RWPE2 (cell line): ENCODE data around the gene NMNAT3.

Experiments
- ATAC-seq: fragments of 200-7000 bp; cut with Tn5 transposase; 3 replicates; pipeline ENCODE4 v1.9.1; 2021; ENCODE audit warnings: low read depth
- DNase-seq: peaks from one replicate; pipeline ENCODE4 v3.0.0-alpha.2; 2020; ENCODE audit warnings: low spot score
- H3K27ac ChIP-seq: fragments of 450-650 bp; 2 replicates; pipeline ENCODE4 v1.5.1; 2017; ENCODE audit warnings: mild to moderate bottlenecking; ENCODE audit not compliant: poor library complexity, severe bottlenecking
- H3K27me3 ChIP-seq: fragments of 250-450 bp; sonication (Bioruptor Pico); 2 replicates; pipeline ENCODE4 v1.5.1; 2021; ENCODE audit warnings: mild to moderate bottlenecking, moderate library complexity; ENCODE audit not compliant: insufficient read depth, poor library complexity, severe bottlenecking
- H3K36me3 ChIP-seq: fragments of 250-450 bp; sonication (Bioruptor Pico); 2 replicates; pipeline ENCODE4 v1.5.1; 2020; ENCODE audit warnings: low read depth, mild to moderate bottlenecking, moderate library complexity
- H3K4me1 ChIP-seq: fragments of 250-450 bp; sonication (Bioruptor Pico); 2 replicates; pipeline ENCODE4 v1.5.1; 2021; ENCODE audit warnings: mild to moderate bottlenecking, moderate library complexity; ENCODE audit not compliant: insufficient read depth, poor library complexity, severe bottlenecking
- H3K4me3 ChIP-seq: fragments of 250-450 bp; sonication (Bioruptor Pico); 2 replicates; pipeline ENCODE4 v1.5.1; 2021; ENCODE audit warnings: mild to moderate bottlenecking, moderate library complexity; ENCODE audit not compliant: severe bottlenecking
- H3K9me3 ChIP-seq: fragments of 250-450 bp; sonication (Bioruptor Pico); 2 replicates; pipeline ENCODE4 v1.5.1; 2021; ENCODE audit warnings: mild to moderate bottlenecking, moderate library complexity; ENCODE audit not compliant: severe bottlenecking
- TF ChIP-seq, protein P1 (sequence below): fragments of 450-650 bp; IDR thresholded peaks from one replicate; pipeline ENCODE4 v1.5.1; 2017; ENCODE audit warnings: mild to moderate bottlenecking, moderate library complexity; ENCODE audit not compliant: poor library complexity, severe bottlenecking

NMNAT3 gene

GRCh38 chr3:139558351-139559266, 119.2 kb downstream of the NMNAT3 start:
- Histone ChIP-seq H3K27me3 (no peaks in the 10 kb centered on the region), H3K9me3 (no peaks in the 10 kb centered on the region), H3K36me3 (no peaks in the 10 kb centered on the region), H3K27ac (peak overlapping the region; percentile 46), H3K4me1 (peaks cover 28% of the 10 kb centered on the region), H3K4me3 (no peak overlapping the region)
- DNase-seq: no peak
- ATAC-seq: no peak
- TF ChIP-seq, protein P1, sequence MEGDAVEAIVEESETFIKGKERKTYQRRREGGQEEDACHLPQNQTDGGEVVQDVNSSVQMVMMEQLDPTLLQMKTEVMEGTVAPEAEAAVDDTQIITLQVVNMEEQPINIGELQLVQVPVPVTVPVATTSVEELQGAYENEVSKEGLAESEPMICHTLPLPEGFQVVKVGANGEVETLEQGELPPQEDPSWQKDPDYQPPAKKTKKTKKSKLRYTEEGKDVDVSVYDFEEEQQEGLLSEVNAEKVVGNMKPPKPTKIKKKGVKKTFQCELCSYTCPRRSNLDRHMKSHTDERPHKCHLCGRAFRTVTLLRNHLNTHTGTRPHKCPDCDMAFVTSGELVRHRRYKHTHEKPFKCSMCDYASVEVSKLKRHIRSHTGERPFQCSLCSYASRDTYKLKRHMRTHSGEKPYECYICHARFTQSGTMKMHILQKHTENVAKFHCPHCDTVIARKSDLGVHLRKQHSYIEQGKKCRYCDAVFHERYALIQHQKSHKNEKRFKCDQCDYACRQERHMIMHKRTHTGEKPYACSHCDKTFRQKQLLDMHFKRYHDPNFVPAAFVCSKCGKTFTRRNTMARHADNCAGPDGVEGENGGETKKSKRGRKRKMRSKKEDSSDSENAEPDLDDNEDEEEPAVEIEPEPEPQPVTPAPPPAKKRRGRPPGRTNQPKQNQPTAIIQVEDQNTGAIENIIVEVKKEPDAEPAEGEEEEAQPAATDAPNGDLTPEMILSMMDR: no peak

DNA sequence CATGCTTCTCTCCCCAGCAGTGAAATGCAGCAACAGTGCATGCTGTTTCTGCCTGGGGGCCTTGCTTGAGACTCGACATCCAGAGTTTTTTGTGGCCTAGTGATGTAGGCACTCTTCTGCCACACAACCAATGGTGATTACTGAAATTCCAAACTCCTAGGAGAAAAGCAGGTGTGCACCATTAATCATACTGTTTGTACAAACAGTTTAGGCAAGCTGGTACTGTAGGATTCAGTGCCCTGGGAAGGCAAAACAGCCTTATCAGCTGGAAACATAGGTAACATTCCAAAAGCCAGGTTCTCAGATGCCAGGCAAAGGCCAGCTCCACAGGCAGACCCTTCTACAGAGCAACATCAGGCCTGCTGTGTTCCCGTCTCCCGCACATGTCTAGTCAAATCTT, 120.7 kb downstream of the NMNAT3 start:
- DNase-seq (no peak), ATAC-seq (no peak)
- Histone ChIP-seq H3K4me1 (peaks cover 28% of the 10 kb centered on the region), H3K27ac (no peak overlapping the region), H3K9me3 (no peaks in the 10 kb centered on the region), H3K4me3 (no peak overlapping the region), H3K27me3 (no peaks in the 10 kb centered on the region), H3K36me3 (no peaks in the 10 kb centered on the region)
- TF ChIP-seq, protein P1: no peak

DNA sequence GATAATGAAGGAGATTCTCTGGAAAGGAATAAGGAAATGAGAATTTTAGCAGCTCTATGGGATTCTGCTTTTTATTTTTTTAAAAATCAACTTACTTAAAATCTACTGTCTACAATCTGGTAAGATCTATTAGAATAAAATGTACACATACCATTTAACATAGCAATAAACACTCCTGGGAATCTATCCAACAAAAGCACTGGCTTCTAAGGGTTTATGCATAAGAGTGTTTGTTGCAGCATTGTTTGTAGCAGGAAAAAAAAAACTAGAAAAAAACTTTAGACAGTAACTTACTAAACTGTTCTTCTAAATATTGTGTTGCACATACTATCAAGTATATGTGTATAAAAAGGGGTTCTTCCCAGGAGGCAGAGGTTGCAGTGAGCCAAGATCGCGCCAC, 122.5 kb downstream of the NMNAT3 start:
- no peaks in the 10 kb centered on the region for H3K27me3 ChIP-seq
- H3K4me3 ChIP-seq: no peak overlapping the region
- ATAC-seq (no peak), DNase-seq (no peak)
- H3K36me3 ChIP-seq: no peaks in the 10 kb centered on the region
- no peak overlapping the region for H3K27ac ChIP-seq
- H3K4me1 ChIP-seq: peaks cover 28% of the 10 kb centered on the region
- H3K9me3 ChIP-seq: no peaks in the 10 kb centered on the region
- TF ChIP-seq, protein P1: no peak

GRCh38 chr3:139554628-139555027, 123.1 kb downstream of the NMNAT3 start:
- ATAC-seq (no peak), DNase-seq (no peak)
- Histone ChIP-seq H3K27me3 (no peaks in the 10 kb centered on the region), H3K4me1 (peaks cover 22% of the 10 kb centered on the region), H3K27ac (no peak overlapping the region), H3K36me3 (no peaks in the 10 kb centered on the region), H3K9me3 (no peaks in the 10 kb centered on the region), H3K4me3 (no peak overlapping the region)
- TF ChIP-seq, protein P1: no peak

- no peaks in the 10 kb centered on the region for H3K27me3 ChIP-seq
- TF ChIP-seq, protein P1: no peak
- no peak for DNase-seq
- ATAC-seq: peak; percentile 37; the same call in 2 of the 3 replicates
- H3K4me3 ChIP-seq: no peak overlapping the region
- no peak overlapping the region for H3K27ac ChIP-seq
- H3K36me3 ChIP-seq: no peaks in the 10 kb centered on the region
- no peaks in the 10 kb centered on the region for H3K9me3 ChIP-seq
- H3K4me1 ChIP-seq: peaks cover 7% of the 10 kb centered on the region
Observed at GRCh38 chr3:139552632-139553365, 125.0 kb downstream of the NMNAT3 start.
